Endothelial cell of umbilical vein (primary cell): ENCODE results near the gene SH3RF3. TPM values are rescaled to one million over a fixed set of nuclear protein-coding genes. Genes with fewer than 3 reads are reported as not detected.

Experiments used
- BruUV-seq: library from RNA; stranded (reverse); fragments of 400-500 nt; replicated peaks from 2 replicates; lab custom pipeline; 2021; lab: Mats Ljungman, UMichigan
- CTCF ChIA-PET: fragments of 300-600, 350-600 bp; sonication (Branson Sonifier 250); formaldehyde crosslinking; loops from one replicate; lab custom pipeline; 2021; ENCODE audit warnings: antibody characterized with exemption, inconsistent platforms; lab: Charles Lee
- POLR2A ChIA-PET: fragments of 300-600, 350-600 bp; sonication (Branson Sonifier 250); formaldehyde crosslinking; loops from one replicate; lab custom pipeline; 2021; ENCODE audit warnings: antibody characterized with exemption, inconsistent platforms; lab: Charles Lee
- DNase-seq: peaks from one replicate; pipeline ENCODE4 v3.0.0-alpha.2; 2011; ENCODE audit warnings: low read depth, low spot score
- FAIRE-seq: peaks from 2 replicates; lab custom pipeline; 2011; peaks lifted over from hg19 to GRCh38; lab: Jason Lieb, UNC
- H2AFZ ChIP-seq: 2 replicates; pipeline ENCODE4 v1.6.0; 2012; ENCODE audit warnings: low read depth, low read length, control low read depth, inconsistent platforms
- H3K27ac ChIP-seq: 2 replicates; pipeline ENCODE4 v1.5.1; 2011; ENCODE audit warnings: low read depth, mild to moderate bottlenecking, control low read depth, low read length, moderate library complexity; ENCODE audit not compliant: insufficient read depth
- H3K27me3 ChIP-seq, 2 experiments: 2 replicates each; pipeline versions ENCODE4 v1.6.0 to v1.6.1; 2011; ENCODE audit warnings: low read length in 2 of 2, mixed read lengths in 1 of 2; ENCODE audit not compliant: control insufficient read depth in 2 of 2, insufficient read depth in 2 of 2
- H3K36me3 ChIP-seq, 2 experiments: 2 replicates in 1 of 2; 3 replicates in 1 of 2; pipeline ENCODE4 v1.5.1; 2011; ENCODE audit warnings: low read length in 2 of 2, mild to moderate bottlenecking in 1 of 2, moderate library complexity in 1 of 2; ENCODE audit not compliant: control insufficient read depth in 2 of 2, insufficient read depth in 2 of 2; ENCODE audit errors: extremely low read depth in 1 of 2
- H3K4me1 ChIP-seq: 3 replicates; pipeline ENCODE4 v1.5.1; 2011; ENCODE audit warnings: mild to moderate bottlenecking, low read length; ENCODE audit not compliant: control insufficient read depth, insufficient read depth; ENCODE audit errors: extremely low read depth
- H3K4me2 ChIP-seq: 2 replicates; pipeline ENCODE4 v1.6.1; 2011; ENCODE audit warnings: low read length, control low read depth, mixed read lengths; ENCODE audit not compliant: insufficient read depth
- H3K4me3 ChIP-seq, 3 experiments: fragments of 200-600 bp in 1 of 3; sonication (generic), shearing (Covaris generic) in 1 of 3; replicated peaks in 1 of 3; 2 replicates each; pipeline ENCODE4 v1.5.1; 2011 to 2016; ENCODE audit warnings: control low read depth in 3 of 3, low read length in 3 of 3, mild to moderate bottlenecking in 2 of 3, inconsistent platforms in 1 of 3, low read depth in 1 of 3, moderate library complexity in 1 of 3; ENCODE audit not compliant: insufficient read depth in 1 of 3
- H3K79me2 ChIP-seq: 2 replicates; pipeline ENCODE4 v1.6.0; 2012; ENCODE audit warnings: low read length, inconsistent platforms; ENCODE audit not compliant: control insufficient read depth, insufficient read depth
- H3K9ac ChIP-seq: replicated peaks from 2 replicates; pipeline ENCODE3; 2011; ENCODE audit warnings: low read length, control low read depth; ENCODE audit not compliant: insufficient read depth; ENCODE audit errors: extremely low read depth
- H3K9me1 ChIP-seq: replicated peaks from 3 replicates; pipeline ENCODE4 v1.6.0; 2011; ENCODE audit warnings: mild to moderate bottlenecking, low read length; ENCODE audit not compliant: control insufficient read depth, insufficient read depth; ENCODE audit errors: extremely low read depth
- H3K9me3 ChIP-seq: replicated peaks from 2 replicates; pipeline ENCODE4 v1.5.1; 2012; ENCODE audit warnings: low read length, inconsistent platforms; ENCODE audit not compliant: control insufficient read depth, insufficient read depth
- H4K20me1 ChIP-seq: replicated peaks from 2 replicates; pipeline ENCODE3; 2011; ENCODE audit warnings: mild to moderate bottlenecking, low read length; ENCODE audit not compliant: control insufficient read depth, insufficient read depth; ENCODE audit errors: extremely low read depth
- EZH2 ChIP-seq: IDR thresholded peaks from 2 replicates; pipeline ENCODE4 v1.6.1; 2012; ENCODE audit warnings: borderline replicate concordance, low read depth, mild to moderate bottlenecking, moderate library complexity, low read length, inconsistent platforms; ENCODE audit not compliant: severe bottlenecking
- FOS ChIP-seq: IDR thresholded peaks from 2 replicates; pipeline ENCODE4 v1.6.1; 2011; ENCODE audit warnings: mild to moderate bottlenecking, low read length, moderate library complexity, borderline replicate concordance; ENCODE audit not compliant: insufficient read depth
- GATA2 ChIP-seq: IDR thresholded peaks from 2 replicates; pipeline ENCODE4 v1.7.0; 2011; ENCODE audit warnings: low read depth, mild to moderate bottlenecking, moderate library complexity, mixed read lengths, low read length; ENCODE audit not compliant: insufficient read length, insufficient read depth
- JUN ChIP-seq: IDR thresholded peaks from 2 replicates; pipeline ENCODE4 v1.6.1; 2011; ENCODE audit warnings: borderline replicate concordance, low read depth; ENCODE audit not compliant: insufficient read length, insufficient read depth
- MYC ChIP-seq: IDR thresholded peaks from one replicate; pipeline ENCODE4 v1.6.1; 2011; ENCODE audit warnings: mild to moderate bottlenecking, low read depth, low read length
- POLR2A ChIP-seq: IDR thresholded peaks from 2 replicates; pipeline ENCODE4 v1.6.1; 2012; ENCODE audit warnings: low read depth, mild to moderate bottlenecking, control low read depth, low read length
- POLR2AphosphoS5 ChIP-seq: IDR thresholded peaks from 2 replicates; pipeline ENCODE4 v1.6.1; 2012; ENCODE audit warnings: low read depth, mild to moderate bottlenecking, control low read depth, low read length, moderate library complexity; ENCODE audit not compliant: insufficient read depth
- dilution Hi-C: fragments of 300-500 bp; cut with MboI; formaldehyde crosslinking; loops from one replicate; pipeline ENCODE4 v1.15.0; 2019; ENCODE audit warnings: low sequenced_read_pairs; ENCODE audit not compliant: extremely low pct_ligation_motif_present
- intact Hi-C: fragments of 100-400 bp; cut with micrococcal nuclease; formaldehyde crosslinking; loops from one replicate; pipeline ENCODE4 v1.10.0; 2022
- polyA plus RNA-seq, 4 experiments: library from polyadenylated mRNA; depleted of rRNA in 3 of 4; stranded (reverse) in 3 of 4; unstranded in 1 of 4; fragments of >200 nt; gene quantifications; 2 replicates each; pipeline versions ENCODE4 v1.2.1 to v1.2.3, GENCODE V29; 2011 to 2012; ENCODE audit warnings: missing spikeins in 1 of 4
- total RNA-seq: library from RNA; stranded (reverse); gene quantifications from 2 replicates; pipeline ENCODE4 v1.2.3, GENCODE V29; 2021
- TF ChIP-seq, protein P1 (sequence below), 2 donors: IDR thresholded peaks; 1 replicate in 1 of 2; 2 replicates in 1 of 2; pipeline ENCODE4 v1.5.1; 2011; ENCODE audit warnings: low read length in 2 of 2, mild to moderate bottlenecking in 2 of 2, moderate library complexity in 2 of 2, control low read depth in 1 of 2, inconsistent platforms in 1 of 2, low read depth in 1 of 2; ENCODE audit not compliant: insufficient read depth in 1 of 2; ENCODE audit errors: extremely low read depth in 1 of 2
- TF ChIP-seq, protein P2 (sequence below): IDR thresholded peaks from 2 replicates; pipeline ENCODE4 v1.6.1; 2011; ENCODE audit not compliant: insufficient read depth, insufficient read length

Gene SH3RF3
- total and polyA plus RNA-seq, 2 donors (not counting 3 experiments of a cell fraction or from before 2014, with no cell fraction given): 3.8 to 14.7 TPM

DNA sequence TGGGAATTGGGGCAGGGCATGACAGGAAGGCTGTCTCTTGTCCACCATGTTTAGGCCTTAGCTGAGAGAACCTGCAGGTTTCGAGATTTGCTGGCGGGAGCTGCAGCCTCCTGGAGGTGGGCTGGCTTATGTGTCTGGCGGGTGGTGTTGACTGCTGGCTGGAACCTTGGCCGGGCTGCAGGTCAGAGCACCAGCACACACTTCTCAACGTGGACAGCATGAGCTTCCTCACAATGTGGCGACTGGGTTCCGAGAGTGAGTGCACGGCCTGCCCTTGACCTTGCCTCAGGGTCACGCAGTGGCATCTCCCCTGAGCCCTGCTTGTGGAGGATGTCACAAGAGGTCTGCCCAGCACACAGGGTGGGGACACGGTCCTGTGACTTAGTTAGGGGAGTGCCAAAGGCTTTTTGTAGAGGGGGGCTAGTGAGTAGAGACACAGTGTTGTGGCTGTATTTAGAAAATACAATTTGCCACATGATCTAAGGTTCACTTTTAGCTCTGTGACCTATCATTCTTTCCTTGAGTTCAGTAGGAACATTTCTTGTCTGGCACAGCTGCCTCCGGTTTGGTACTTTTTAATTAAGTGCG lies 350.0 kb downstream of the SH3RF3 start:
- peaks cover 22% of the 10 kb centered on the region for H3K4me1 ChIP-seq
- no peaks in the 10 kb centered on the region for H3K36me3 ChIP-seq
- no peak overlapping the region for H3K4me3 ChIP-seq
- POLR2A ChIA-PET: no interaction called here
- intact Hi-C loops: no loop called here
- BruUV-seq: no TSS peak
- no peaks in the 10 kb centered on the region for H3K9me3 ChIP-seq
- no peak overlapping the region for H2AFZ ChIP-seq
- H3K4me2 ChIP-seq: no peak overlapping the region
- FAIRE-seq (no peak), DNase-seq (no peak)
- H3K9ac ChIP-seq: no peak overlapping the region
- TF ChIP-seq JUN (no peak), POLR2A (no peak), GATA2 (no peak)
- H3K79me2 ChIP-seq: no peaks in the 10 kb centered on the region
- dilution Hi-C loops: no loop called here
- CTCF ChIA-PET: interaction anchor here (1.2 kb wide), 1 partner anchor 31 kb away, joined by 4 read pairs; no protein-coding TSS in a partner anchor
- H3K9me1 ChIP-seq: no peaks in the 10 kb centered on the region
- H3K27ac ChIP-seq: no peak overlapping the region
- H4K20me1 ChIP-seq: no peaks in the 10 kb centered on the region
- no peaks in the 10 kb centered on the region for H3K27me3 ChIP-seq

DNA sequence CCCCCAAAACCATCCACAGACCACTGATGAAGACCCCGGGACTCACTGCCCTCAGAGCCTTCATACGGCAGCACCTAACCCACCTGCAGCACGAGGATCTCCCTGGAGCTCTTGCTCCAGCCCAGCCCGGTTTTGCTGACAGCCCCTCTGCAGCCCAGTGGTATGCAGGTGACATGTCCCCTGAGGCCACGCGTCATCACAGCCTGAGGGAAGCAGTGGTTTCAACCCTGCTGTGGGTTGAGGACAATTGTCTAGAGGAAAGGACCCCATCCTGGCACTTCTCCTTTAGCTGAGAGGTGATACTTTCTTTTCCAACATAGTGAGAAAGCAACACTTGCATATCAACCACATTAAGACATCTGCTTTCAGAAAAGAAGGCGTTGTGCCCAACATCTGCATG lies 350.8 kb downstream of the SH3RF3 start:
- dilution Hi-C loops (no loop called here), intact Hi-C loops (no loop called here)
- Histone ChIP-seq H3K27me3 (no peaks in the 10 kb centered on the region), H3K4me1 (peaks cover 22% of the 10 kb centered on the region), H3K4me2 (no peak overlapping the region), H3K9ac (no peak overlapping the region), H3K79me2 (no peaks in the 10 kb centered on the region), H3K27ac (no peak overlapping the region), H3K9me1 (no peaks in the 10 kb centered on the region), H4K20me1 (no peaks in the 10 kb centered on the region), H3K36me3 (no peaks in the 10 kb centered on the region), H2AFZ (no peak overlapping the region), H3K9me3 (no peaks in the 10 kb centered on the region), H3K4me3 (no peak overlapping the region)
- no peak for FAIRE-seq
- ChIA-PET POLR2A (no interaction called here), CTCF (interaction anchor here (1.2 to 3.6 kb wide), 2 partner anchors 8 to 10 kb away, joined by 3 to 37 read pairs; no protein-coding TSS in a partner anchor)
- DNase-seq: no peak
- no peak for TF ChIP-seq EZH2
- no peak for TF ChIP-seq MYC
- TF ChIP-seq, protein P1, sequence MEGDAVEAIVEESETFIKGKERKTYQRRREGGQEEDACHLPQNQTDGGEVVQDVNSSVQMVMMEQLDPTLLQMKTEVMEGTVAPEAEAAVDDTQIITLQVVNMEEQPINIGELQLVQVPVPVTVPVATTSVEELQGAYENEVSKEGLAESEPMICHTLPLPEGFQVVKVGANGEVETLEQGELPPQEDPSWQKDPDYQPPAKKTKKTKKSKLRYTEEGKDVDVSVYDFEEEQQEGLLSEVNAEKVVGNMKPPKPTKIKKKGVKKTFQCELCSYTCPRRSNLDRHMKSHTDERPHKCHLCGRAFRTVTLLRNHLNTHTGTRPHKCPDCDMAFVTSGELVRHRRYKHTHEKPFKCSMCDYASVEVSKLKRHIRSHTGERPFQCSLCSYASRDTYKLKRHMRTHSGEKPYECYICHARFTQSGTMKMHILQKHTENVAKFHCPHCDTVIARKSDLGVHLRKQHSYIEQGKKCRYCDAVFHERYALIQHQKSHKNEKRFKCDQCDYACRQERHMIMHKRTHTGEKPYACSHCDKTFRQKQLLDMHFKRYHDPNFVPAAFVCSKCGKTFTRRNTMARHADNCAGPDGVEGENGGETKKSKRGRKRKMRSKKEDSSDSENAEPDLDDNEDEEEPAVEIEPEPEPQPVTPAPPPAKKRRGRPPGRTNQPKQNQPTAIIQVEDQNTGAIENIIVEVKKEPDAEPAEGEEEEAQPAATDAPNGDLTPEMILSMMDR (IDR thresholded peaks at IDR 0.05; ENCODE audit: extremely low read depth in 1 of 2, insufficient read depth in 1 of 2, low read depth in 1 of 2, low read length in 2 of 2): no peak
- no peak for TF ChIP-seq GATA2
- no peak for TF ChIP-seq JUN
- TF ChIP-seq POLR2AphosphoS5: no peak
- TF ChIP-seq, protein P2, sequence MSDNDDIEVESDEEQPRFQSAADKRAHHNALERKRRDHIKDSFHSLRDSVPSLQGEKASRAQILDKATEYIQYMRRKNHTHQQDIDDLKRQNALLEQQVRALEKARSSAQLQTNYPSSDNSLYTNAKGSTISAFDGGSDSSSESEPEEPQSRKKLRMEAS: no peak
- TF ChIP-seq FOS: no peak
- TF ChIP-seq POLR2A: no peak
- BruUV-seq: no TSS peak
